Calu3 (cell line): ENCODE measurements around the gene CACNA1C. TPM values are rescaled to one million over a fixed set of nuclear protein-coding genes. Genes with fewer than 3 reads are reported as not detected.

Experiments
- BruUV-seq: library from RNA; stranded (reverse); fragments of 400-500 nt; replicated peaks from 2 replicates; lab custom pipeline; 2021; lab: Mats Ljungman, UMichigan
- CTCF ChIA-PET: fragments of 300-600 bp; sonication (Branson Sonifier 250); formaldehyde crosslinking; loops from one replicate; lab custom pipeline; 2022; ENCODE audit warnings: antibody characterized with exemption; lab: Charles Lee
- DNase-seq: peaks from one replicate; pipeline ENCODE4 v3.0.0; 2022
- H3K27ac Mint-ChIP-seq: one replicate; pipeline ENCODE4 v1.8.0; 2022; ENCODE audit warnings: mixed read lengths; ENCODE audit not compliant: unreplicated experiment
- H3K27me3 Mint-ChIP-seq: one replicate; pipeline ENCODE4 v1.8.0; 2022; ENCODE audit warnings: mixed read lengths; ENCODE audit not compliant: unreplicated experiment
- H3K36me3 Mint-ChIP-seq: one replicate; pipeline ENCODE4 v1.8.0; 2022; ENCODE audit warnings: mild to moderate bottlenecking, moderate library complexity, mixed read lengths; ENCODE audit not compliant: insufficient read depth, unreplicated experiment
- H3K4me1 Mint-ChIP-seq: one replicate; pipeline ENCODE4 v1.8.0; 2022; ENCODE audit warnings: mild to moderate bottlenecking, low read depth, mixed read lengths; ENCODE audit not compliant: unreplicated experiment
- H3K4me3 Mint-ChIP-seq: one replicate; pipeline ENCODE4 v1.8.0; 2022; ENCODE audit warnings: mild to moderate bottlenecking, low read depth, moderate library complexity, mixed read lengths; ENCODE audit not compliant: unreplicated experiment
- H3K9me3 Mint-ChIP-seq: one replicate; pipeline ENCODE4 v1.8.0; 2022; ENCODE audit warnings: low read depth, mixed read lengths; ENCODE audit not compliant: unreplicated experiment
- CTCF ChIP-seq: fragments of 200-600 bp; IDR thresholded peaks from one replicate; pipeline ENCODE4 v1.8.0; 2022; ENCODE audit warnings: antibody characterized with exemption; ENCODE audit not compliant: unreplicated experiment
- intact Hi-C: fragments of 100-400 bp; cut with micrococcal nuclease; formaldehyde crosslinking; loops from one replicate; pipeline ENCODE4 v1.10.0; 2022; ENCODE audit not compliant: unreplicated experiment
- total RNA-seq: library from RNA; stranded (reverse); gene quantifications from 2 replicates; pipeline ENCODE4 v1.2.3, GENCODE V29; 2022

CACNA1C gene
- total RNA-seq, 1 experiment from 2014 or later, result not detected

- H3K27ac Mint-ChIP-seq, result no peak overlapping the region
- intact Hi-C loops, result no loop called here
Observed at GRCh38 chr12:2372735-2373134, 319.9 kb downstream of the CACNA1C start.

GRCh38 chr12:2373307-2373706, 320.5 kb downstream of the CACNA1C start:
- H3K36me3 Mint-ChIP-seq, result no peaks in the 10 kb centered on the region

More at GRCh38 chr12:2372735-2373134, 319.9 kb downstream of the CACNA1C start:
- no peak overlapping the region for H3K4me3 Mint-ChIP-seq
- CTCF ChIA-PET, result no interaction called here
- no peaks in the 10 kb centered on the region for H3K4me1 Mint-ChIP-seq
- DNase-seq, result no peak
- no peaks in the 10 kb centered on the region for H3K36me3 Mint-ChIP-seq
- BruUV-seq, result no TSS peak
- peaks cover 73% of the 10 kb centered on the region for H3K27me3 Mint-ChIP-seq
- H3K9me3 Mint-ChIP-seq, result peaks cover 2% of the 10 kb centered on the region
- TF ChIP-seq CTCF, result no peak

GRCh38 chr12:2374092-2374906, 321.5 kb downstream of the CACNA1C start:
- peaks cover 89% of the 10 kb centered on the region for H3K27me3 Mint-ChIP-seq
- TF ChIP-seq CTCF, result no peak
- CTCF ChIA-PET, result no interaction called here
- no peak overlapping the region for H3K4me3 Mint-ChIP-seq
- H3K27ac Mint-ChIP-seq, result no peak overlapping the region
- no TSS peak for BruUV-seq
- peaks cover 2% of the 10 kb centered on the region for H3K9me3 Mint-ChIP-seq
- intact Hi-C loops, result no loop called here
- H3K36me3 Mint-ChIP-seq, result no peaks in the 10 kb centered on the region
- no peak for DNase-seq
- H3K4me1 Mint-ChIP-seq, result no peaks in the 10 kb centered on the region

More at GRCh38 chr12:2373307-2373706, 320.5 kb downstream of the CACNA1C start:
- Mint-ChIP-seq H3K4me1 (no peaks in the 10 kb centered on the region), H3K9me3 (peaks cover 2% of the 10 kb centered on the region), H3K4me3 (no peak overlapping the region), H3K27ac (no peak overlapping the region), H3K27me3 (peaks cover 79% of the 10 kb centered on the region)
- CTCF ChIA-PET, result no interaction called here
- intact Hi-C loops, result no loop called here
- no TSS peak for BruUV-seq
- no peak for TF ChIP-seq CTCF
- no peak for DNase-seq

- Mint-ChIP-seq H3K4me3 (no peak overlapping the region), H3K4me1 (no peaks in the 10 kb centered on the region), H3K27ac (no peak overlapping the region), H3K27me3 (peaks cover 81% of the 10 kb centered on the region), H3K9me3 (peaks cover 2% of the 10 kb centered on the region), H3K36me3 (no peaks in the 10 kb centered on the region)
- intact Hi-C loops, result no loop called here
- CTCF ChIA-PET, result no interaction called here
- no peak for DNase-seq
- no TSS peak for BruUV-seq
- TF ChIP-seq CTCF, result no peak
Observed at GRCh38 chr12:2375871-2376270, 323.1 kb downstream of the CACNA1C start.
